ENCODE data around the gene NSUN4. TPM values are rescaled to one million over a fixed set of nuclear protein-coding genes. Genes with fewer than 3 reads are reported as not detected.

Gene NSUN4
- total RNA-seq, 1 donor = 17.4 TPM

DNA sequence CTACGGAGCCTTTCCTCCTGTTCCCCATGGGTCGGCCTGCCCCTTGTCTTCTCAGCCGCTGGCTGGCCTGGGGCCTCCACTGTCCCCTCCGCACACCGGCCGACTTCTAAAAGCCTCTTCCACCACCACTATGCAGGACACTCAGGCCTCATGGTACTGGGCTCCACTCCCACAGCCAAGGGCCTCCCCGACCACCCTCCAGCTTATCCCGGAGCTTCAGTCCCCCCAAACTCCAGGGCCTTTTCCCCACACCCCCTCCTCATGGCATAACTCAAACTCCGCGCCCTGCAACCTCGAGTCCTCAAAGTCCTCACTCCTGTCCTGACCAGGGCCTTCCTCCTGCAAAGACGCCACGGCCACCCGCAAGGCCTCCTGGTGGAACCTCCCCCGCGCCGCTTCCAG, 39.2 kb upstream of the NSUN4 start:
- TF ChIP-seq, protein P1, sequence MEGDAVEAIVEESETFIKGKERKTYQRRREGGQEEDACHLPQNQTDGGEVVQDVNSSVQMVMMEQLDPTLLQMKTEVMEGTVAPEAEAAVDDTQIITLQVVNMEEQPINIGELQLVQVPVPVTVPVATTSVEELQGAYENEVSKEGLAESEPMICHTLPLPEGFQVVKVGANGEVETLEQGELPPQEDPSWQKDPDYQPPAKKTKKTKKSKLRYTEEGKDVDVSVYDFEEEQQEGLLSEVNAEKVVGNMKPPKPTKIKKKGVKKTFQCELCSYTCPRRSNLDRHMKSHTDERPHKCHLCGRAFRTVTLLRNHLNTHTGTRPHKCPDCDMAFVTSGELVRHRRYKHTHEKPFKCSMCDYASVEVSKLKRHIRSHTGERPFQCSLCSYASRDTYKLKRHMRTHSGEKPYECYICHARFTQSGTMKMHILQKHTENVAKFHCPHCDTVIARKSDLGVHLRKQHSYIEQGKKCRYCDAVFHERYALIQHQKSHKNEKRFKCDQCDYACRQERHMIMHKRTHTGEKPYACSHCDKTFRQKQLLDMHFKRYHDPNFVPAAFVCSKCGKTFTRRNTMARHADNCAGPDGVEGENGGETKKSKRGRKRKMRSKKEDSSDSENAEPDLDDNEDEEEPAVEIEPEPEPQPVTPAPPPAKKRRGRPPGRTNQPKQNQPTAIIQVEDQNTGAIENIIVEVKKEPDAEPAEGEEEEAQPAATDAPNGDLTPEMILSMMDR (IDR thresholded peaks at IDR 0.05; ENCODE audit: extremely low read depth, low read depth, low read length) = no peak
- H3K9me3 ChIP-seq (ENCODE audit: low read depth, low read length) = no peaks in the 10 kb centered on the region
- H3K4me3 ChIP-seq (ENCODE audit: insufficient read depth, low read length) = peak overlapping the region; percentile 92
- peaks cover 21% of the 10 kb centered on the region for H3K4me1 ChIP-seq (ENCODE audit: insufficient read depth, low read length)
- peaks cover 17% of the 10 kb centered on the region for H3K36me3 ChIP-seq (ENCODE audit: insufficient read depth, low read length)
- peak overlapping the region; percentile 93 for H3K4me2 ChIP-seq (ENCODE audit: insufficient read depth, low read length)
- H4K20me1 ChIP-seq (ENCODE audit: insufficient read depth, low read length) = peaks cover 44% of the 10 kb centered on the region
- H3K27ac ChIP-seq (ENCODE audit: low read depth, low read length) = peak overlapping the region; percentile 94
- DNase-seq (ENCODE audit: insufficient read length, low spot score, missing footprints) = peak; percentile 80
- H3K27me3 ChIP-seq (ENCODE audit: insufficient read depth, low read length) = no peaks in the 10 kb centered on the region
- peaks cover 97% of the 10 kb centered on the region for H3K79me2 ChIP-seq (ENCODE audit: insufficient read depth, low read length)
- H2AFZ ChIP-seq (ENCODE audit: low read length) = peak overlapping the region; percentile 52

- H2AFZ ChIP-seq (ENCODE audit: low read length) = peak overlapping the region; percentile 20
- H3K27me3 ChIP-seq (ENCODE audit: insufficient read depth, low read length) = no peaks in the 10 kb centered on the region
- peaks cover 11% of the 10 kb centered on the region for H3K36me3 ChIP-seq (ENCODE audit: insufficient read depth, low read length)
- H3K9me3 ChIP-seq (ENCODE audit: low read depth, low read length) = no peaks in the 10 kb centered on the region
- H3K4me2 ChIP-seq (ENCODE audit: insufficient read depth, low read length) = peak overlapping the region; percentile 93
- TF ChIP-seq, protein P1 (IDR thresholded peaks at IDR 0.05; ENCODE audit: extremely low read depth, low read depth, low read length) = no peak
- peaks cover 21% of the 10 kb centered on the region for H3K4me1 ChIP-seq (ENCODE audit: insufficient read depth, low read length)
- peak overlapping the region; percentile 94 for H3K27ac ChIP-seq (ENCODE audit: low read depth, low read length)
- peak overlapping the region; percentile 92 for H3K4me3 ChIP-seq (ENCODE audit: insufficient read depth, low read length)
- peaks cover 97% of the 10 kb centered on the region for H3K79me2 ChIP-seq (ENCODE audit: insufficient read depth, low read length)
- DNase-seq (ENCODE audit: insufficient read length, low spot score, missing footprints) = peak; percentile 90
- H4K20me1 ChIP-seq (ENCODE audit: insufficient read depth, low read length) = peaks cover 44% of the 10 kb centered on the region
Observed at GRCh38 chr1:46301808-46302640, 38.6 kb upstream of the NSUN4 start.

DNA sequence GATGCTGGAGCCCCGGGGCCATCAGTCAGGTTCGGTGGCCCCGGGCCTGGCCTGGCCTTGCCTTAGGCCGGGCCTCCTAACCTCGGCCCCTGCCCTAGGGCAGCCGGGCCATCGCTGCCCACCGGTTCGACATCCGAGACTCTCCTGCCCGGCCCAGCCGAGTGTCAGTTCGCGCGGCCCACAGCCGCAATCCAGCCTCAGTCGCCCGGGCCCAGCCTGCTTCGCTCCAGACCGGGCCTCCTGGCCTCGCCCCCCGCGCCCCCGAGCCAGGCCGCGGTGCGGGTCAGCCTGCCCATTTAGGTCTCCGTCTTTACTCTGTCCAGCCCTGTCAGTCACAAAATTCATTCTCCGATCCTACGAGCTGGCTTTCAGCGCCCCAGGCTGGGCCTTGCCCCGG, 38.0 kb upstream of the NSUN4 start:
- DNase-seq (ENCODE audit: insufficient read length, low spot score, missing footprints) = no peak
- peak overlapping the region; percentile 94 for H3K27ac ChIP-seq (ENCODE audit: low read depth, low read length)
- TF ChIP-seq, protein P1 (IDR thresholded peaks at IDR 0.05; ENCODE audit: extremely low read depth, low read depth, low read length) = no peak
- no peaks in the 10 kb centered on the region for H3K9me3 ChIP-seq (ENCODE audit: low read depth, low read length)
- H3K4me3 ChIP-seq (ENCODE audit: insufficient read depth, low read length) = peak overlapping the region; percentile 92
- no peaks in the 10 kb centered on the region for H3K27me3 ChIP-seq (ENCODE audit: insufficient read depth, low read length)
- peaks cover 38% of the 10 kb centered on the region for H4K20me1 ChIP-seq (ENCODE audit: insufficient read depth, low read length)
- H3K36me3 ChIP-seq (ENCODE audit: insufficient read depth, low read length) = peaks cover 5% of the 10 kb centered on the region
- peaks cover 97% of the 10 kb centered on the region for H3K79me2 ChIP-seq (ENCODE audit: insufficient read depth, low read length)
- peak overlapping the region; percentile 20 for H2AFZ ChIP-seq (ENCODE audit: low read length)
- peaks cover 25% of the 10 kb centered on the region for H3K4me1 ChIP-seq (ENCODE audit: insufficient read depth, low read length)
- peak overlapping the region; percentile 93 for H3K4me2 ChIP-seq (ENCODE audit: insufficient read depth, low read length)

Measured in osteoblast (primary cell).